D721Med (cell line): Measurements from ENCODE around the gene TCIRG1.

Experiments
- DNase-seq: peaks from one replicate; pipeline ENCODE4 v3.0.0; 2011; ENCODE audit warnings: low spot score; ENCODE audit not compliant: insufficient read length
- FAIRE-seq: peaks from 2 replicates; lab custom pipeline; 2011; peaks lifted over from hg19 to GRCh38; lab: Jason Lieb, UNC
- CTCF ChIP-seq: IDR thresholded peaks from 2 replicates; pipeline ENCODE4 v1.5.1; 2012; ENCODE audit warnings: mild to moderate bottlenecking, control low read depth; ENCODE audit not compliant: insufficient read depth; ENCODE audit errors: missing control alignments

The TCIRG1 gene

DNA sequence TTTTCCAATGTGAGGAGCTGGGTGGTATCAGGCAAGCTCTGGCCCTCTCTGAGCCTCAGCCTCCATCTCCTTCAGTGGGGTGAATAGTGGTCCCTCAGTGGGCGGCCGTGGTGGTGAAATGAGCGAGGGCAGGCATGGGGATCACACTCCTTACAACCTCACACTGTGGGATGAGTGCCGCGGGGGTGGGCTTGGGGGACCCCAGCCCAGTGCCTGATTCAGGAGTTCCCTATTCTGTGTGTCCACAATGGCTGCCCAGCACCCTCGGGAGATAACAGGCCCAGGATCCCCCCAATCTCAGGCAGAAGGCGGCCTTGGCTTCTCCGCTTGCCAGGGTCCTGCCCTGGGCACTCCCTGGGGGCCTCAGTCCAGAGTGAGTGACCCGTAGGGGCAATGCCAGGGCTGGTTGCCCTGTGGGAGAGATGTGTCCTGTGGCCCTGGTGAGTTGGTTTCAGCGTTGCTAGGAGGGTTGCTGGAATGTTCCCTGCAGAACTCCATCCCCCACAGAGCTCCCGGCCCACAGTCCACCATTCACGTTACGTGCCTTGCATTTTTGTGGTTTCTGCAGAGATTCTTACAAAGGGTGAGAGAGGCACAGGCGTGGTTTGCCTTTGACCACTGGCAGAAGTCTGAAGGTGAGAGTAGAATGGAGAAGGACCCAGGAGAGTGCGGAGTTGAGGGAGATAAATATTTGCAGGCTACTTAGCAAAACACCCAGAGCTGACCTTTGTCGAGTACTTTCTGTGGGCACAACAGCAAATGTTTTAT lies 25.8 kb upstream of the TCIRG1 start:
- DNase-seq = no peak
- no peak for FAIRE-seq
- TF ChIP-seq CTCF = no peak

DNA sequence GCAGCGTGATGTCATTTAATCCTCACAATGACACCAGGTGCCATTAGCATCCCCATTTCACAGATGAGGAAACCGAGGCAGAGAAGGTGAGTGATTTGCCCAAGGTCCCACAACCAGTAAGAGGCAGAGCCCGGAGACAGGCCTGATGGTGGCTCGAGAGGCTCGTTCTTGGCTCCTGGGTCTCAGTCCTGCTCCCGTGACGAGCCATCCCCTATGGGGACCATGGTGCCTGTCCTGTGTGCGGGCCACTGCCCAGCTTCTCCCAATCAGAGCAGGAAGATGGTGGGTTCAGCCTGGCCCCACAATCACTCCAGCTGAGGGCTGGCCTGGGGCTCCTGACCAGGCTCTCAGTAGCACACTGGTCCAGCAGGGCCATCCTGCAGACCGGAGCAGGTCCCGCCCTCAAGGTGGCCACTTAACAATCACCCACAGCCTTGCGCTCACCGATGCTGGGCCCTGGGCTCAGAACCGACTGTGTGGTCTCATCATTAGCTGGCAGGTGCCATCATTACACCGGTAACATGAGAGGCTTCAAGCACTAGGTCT lies 25.1 kb upstream of the TCIRG1 start:
- no peak for TF ChIP-seq CTCF
- DNase-seq = no peak
- FAIRE-seq = no peak

GRCh38 chr11:68014157-68014946 lies 24.5 kb upstream of the TCIRG1 start:
- FAIRE-seq (no peak), DNase-seq (no peak)
- TF ChIP-seq CTCF = no peak

DNA sequence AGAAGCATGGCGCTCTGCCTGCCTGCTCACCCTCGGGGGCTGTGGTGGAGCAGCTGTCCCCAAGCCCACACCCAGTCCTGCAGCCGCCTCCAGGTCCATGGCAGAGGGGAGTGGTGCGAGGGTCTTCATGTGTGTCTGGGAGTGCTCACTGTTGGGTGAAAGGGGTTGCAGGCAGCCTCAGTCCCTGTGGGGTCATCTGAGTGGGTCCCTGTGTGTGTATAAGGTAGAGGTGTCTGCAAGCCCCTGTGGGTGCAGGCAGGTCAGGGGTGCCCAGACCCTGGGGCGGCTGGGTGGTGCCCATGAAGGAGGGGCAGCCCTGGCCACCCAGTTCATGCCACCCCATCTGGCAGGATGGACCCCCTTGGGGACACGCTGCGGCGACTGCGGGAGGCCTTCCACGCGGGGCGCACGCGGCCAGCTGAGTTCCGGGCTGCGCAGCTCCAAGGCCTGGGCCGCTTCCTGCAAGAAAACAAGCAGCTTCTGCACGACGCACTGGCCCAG lies 23.8 kb upstream of the TCIRG1 start:
- FAIRE-seq = no peak
- DNase-seq = no peak
- TF ChIP-seq CTCF = no peak

DNA sequence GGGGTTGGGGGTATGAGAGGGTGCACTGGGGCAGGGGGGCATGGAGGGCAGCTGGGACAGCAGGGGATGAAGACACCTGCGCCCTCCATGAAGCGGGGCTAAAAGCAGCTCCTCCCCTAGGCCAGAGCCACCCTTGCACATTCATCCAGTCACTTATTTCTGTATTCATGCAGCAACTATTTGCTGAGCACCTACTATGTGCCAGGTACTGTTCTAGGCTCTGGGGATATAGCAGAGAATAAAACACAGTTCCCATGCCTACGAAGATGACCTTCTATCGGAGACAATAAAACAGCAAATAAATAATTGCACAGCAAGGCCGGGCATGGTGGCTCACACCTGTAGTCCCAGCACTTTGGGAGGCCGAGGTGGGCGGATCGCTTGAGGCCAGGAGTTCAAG lies 23.4 kb upstream of the TCIRG1 start:
- DNase-seq = no peak
- TF ChIP-seq CTCF = no peak
- no peak for FAIRE-seq

GRCh38 chr11:68016161-68016903 lies 22.5 kb upstream of the TCIRG1 start:
- TF ChIP-seq CTCF = no peak
- no peak for DNase-seq
- FAIRE-seq = no peak
